CD14-positive monocyte (primary cell): ENCODE results near the gene PCDHGC4. TPM values are rescaled to one million over a fixed set of nuclear protein-coding genes. Genes with fewer than 3 reads are reported as not detected.

Experiments used
- DNase-seq, 3 donors: peaks; one replicate each; pipeline ENCODE4 v3.0.0-alpha.2; 2011 to 2022
- H2AFZ ChIP-seq: 2 replicates; pipeline ENCODE4 v1.6.0; 2012; ENCODE audit warnings: mild to moderate bottlenecking, low read depth, low read length, inconsistent platforms; ENCODE audit not compliant: insufficient read depth, poor library complexity, severe bottlenecking
- H3K27ac ChIP-seq, 2 donors: 1 replicate in 1 of 2; 2 replicates in 1 of 2; pipeline ENCODE4 v1.5.1; 2012 to 2013; ENCODE audit warnings: low read length in 2 of 2, control low read depth in 1 of 2, inconsistent platforms in 1 of 2, low read depth in 1 of 2, mild to moderate bottlenecking in 1 of 2
- H3K27me3 ChIP-seq, 2 donors: one replicate each; pipeline versions ENCODE4 v1.6.0 to v1.6.1; 2011 to 2013; ENCODE audit warnings: low read length in 2 of 2; ENCODE audit not compliant: control insufficient read depth in 2 of 2, insufficient read depth in 2 of 2
- H3K36me3 ChIP-seq, 2 donors: replicated peaks in 1 of 2; 1 replicate in 1 of 2; 2 replicates in 1 of 2; pipeline versions ENCODE4 v1.5.1 to v1.6.1; 2012 to 2013; ENCODE audit warnings: low read length in 2 of 2, control low read depth in 1 of 2, inconsistent platforms in 1 of 2, mild to moderate bottlenecking in 1 of 2; ENCODE audit not compliant: insufficient read depth in 2 of 2, control insufficient read depth in 1 of 2
- H3K4me1 ChIP-seq, 2 donors: 1 replicate in 1 of 2; 2 replicates in 1 of 2; pipeline versions ENCODE4 v1.5.1 to v1.6.1; 2012 to 2013; ENCODE audit warnings: low read length in 2 of 2, control low read depth in 1 of 2, inconsistent platforms in 1 of 2, mild to moderate bottlenecking in 1 of 2, moderate library complexity in 1 of 2; ENCODE audit not compliant: insufficient read depth in 2 of 2, control insufficient read depth in 1 of 2
- H3K4me2 ChIP-seq: replicated peaks from 2 replicates; pipeline ENCODE3; 2012; ENCODE audit warnings: low read length, moderate library complexity, mild to moderate bottlenecking; ENCODE audit not compliant: poor library complexity, severe bottlenecking; ENCODE audit errors: extremely low read depth
- H3K4me3 ChIP-seq, 3 experiments: fragments of 200-600 bp in 1 of 3; sonication (generic) in 1 of 3; replicated peaks in 1 of 3; 1 replicate in 2 of 3; 2 replicates in 1 of 3; pipeline ENCODE4 v1.5.1; 2011 to 2013; ENCODE audit warnings: low read length in 3 of 3, mild to moderate bottlenecking in 3 of 3, control low read depth in 2 of 3, low read depth in 2 of 3, inconsistent platforms in 1 of 3, moderate library complexity in 1 of 3
- H3K79me2 ChIP-seq: 2 replicates; pipeline ENCODE4 v1.6.0; 2012; ENCODE audit warnings: mild to moderate bottlenecking, control low read depth, inconsistent platforms, low read length, moderate library complexity; ENCODE audit not compliant: insufficient read depth
- H3K9ac ChIP-seq: 2 replicates; pipeline ENCODE4 v1.6.0; 2017; ENCODE audit warnings: low read length, mild to moderate bottlenecking; ENCODE audit not compliant: insufficient read depth, poor library complexity, severe bottlenecking
- H3K9me3 ChIP-seq, 2 donors: replicated peaks in 1 of 2; 1 replicate in 1 of 2; 2 replicates in 1 of 2; pipeline versions ENCODE4 v1.5.1 to v1.6.1; 2012 to 2013; ENCODE audit warnings: low read length in 2 of 2, control low read depth in 1 of 2; ENCODE audit not compliant: control insufficient read depth in 1 of 2, insufficient read depth in 1 of 2
- H4K20me1 ChIP-seq: 2 replicates; pipeline ENCODE4 v1.6.0; 2012; ENCODE audit warnings: mild to moderate bottlenecking, low read length, control low read depth, moderate library complexity; ENCODE audit not compliant: insufficient read depth
- H3K27ac Mint-ChIP-seq, 7 donors: one replicate each; pipeline ENCODE4 v1.8.0; 2020; ENCODE audit warnings: mild to moderate bottlenecking in 7 of 7, mixed read lengths in 7 of 7, moderate library complexity in 6 of 7, inconsistent platforms in 2 of 7
- H3K27me3 Mint-ChIP-seq, 3 donors: one replicate each; pipeline ENCODE4 v1.8.0; 2021 to 2022; ENCODE audit warnings: low read depth in 3 of 3, mild to moderate bottlenecking in 3 of 3, mixed read lengths in 3 of 3, moderate library complexity in 3 of 3, inconsistent platforms in 1 of 3
- H3K36me3 Mint-ChIP-seq, 2 donors: one replicate each; pipeline ENCODE4 v1.8.0; 2020; ENCODE audit warnings: mixed read lengths in 2 of 2, inconsistent platforms in 1 of 2, mild to moderate bottlenecking in 1 of 2
- H3K4me1 Mint-ChIP-seq: one replicate; pipeline ENCODE4 v1.8.0; 2020; ENCODE audit warnings: mild to moderate bottlenecking, mixed read lengths
- H3K4me3 Mint-ChIP-seq, 2 donors: one replicate each; pipeline ENCODE4 v1.8.0; 2020; ENCODE audit warnings: mild to moderate bottlenecking in 2 of 2, mixed read lengths in 2 of 2, moderate library complexity in 1 of 2
- H3K9me3 Mint-ChIP-seq, 7 donors: one replicate each; pipeline ENCODE4 v1.8.0; 2020 to 2022; ENCODE audit warnings: mixed read lengths in 7 of 7, mild to moderate bottlenecking in 6 of 7, moderate library complexity in 6 of 7, inconsistent platforms in 2 of 7
- WGBS: methylation state at CpG from one replicate; pipeline ENCODE4 v1.1.5; 2013; ENCODE audit warnings: missing lambda C conversion rate; ENCODE audit not compliant: insufficient coverage; 5-methylcytosine and 5-hydroxymethylcytosine counted together
- intact Hi-C, 2 donors: fragments of 100-400 bp; cut with micrococcal nuclease; formaldehyde crosslinking; loops; one replicate each; pipeline versions ENCODE4 v1.15.0 to v1.15.1; 2023
- polyA plus RNA-seq, 3 donors: library from polyadenylated mRNA; depleted of rRNA in 1 of 3; unstranded in 2 of 3; stranded (reverse) in 1 of 3; fragments of 300-500 nt in 2 of 3; fragments of >200 nt in 1 of 3; fragmentation: Illumina TruSeq in 2 of 3; gene quantifications; 1 replicate in 2 of 3; 2 replicates in 1 of 3; pipeline ENCODE4 v1.2.3, GENCODE V29; 2012 to 2021
- TF ChIP-seq, protein P1 (sequence below): fragments of 200-600 bp; IDR thresholded peaks from one replicate; pipeline ENCODE4 v1.8.0; 2022; ENCODE audit warnings: antibody characterized with exemption, mild to moderate bottlenecking

The PCDHGC4 gene
- polyA plus RNA-seq, 3 donors: not detected

DNA sequence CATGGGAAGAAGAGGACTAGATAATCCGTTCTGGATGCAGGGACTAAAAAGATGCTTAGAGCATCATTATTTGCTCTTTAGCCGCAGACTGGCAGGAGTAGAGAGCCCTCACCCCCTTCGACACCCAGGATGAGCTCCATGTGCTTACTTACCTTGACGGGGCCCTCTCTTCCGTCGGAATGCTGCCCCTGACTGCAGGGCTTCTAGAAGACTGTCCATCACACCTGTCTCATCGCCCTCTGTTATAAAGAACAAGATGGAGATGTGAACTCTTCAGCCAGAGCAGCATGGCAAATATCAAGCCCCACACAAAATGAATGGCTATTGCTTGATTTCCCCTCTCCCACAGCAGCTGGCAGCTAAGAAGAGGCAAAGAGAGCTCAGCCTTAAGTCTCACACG lies 39.2 kb downstream of the PCDHGC4 start:
- H3K4me3 ChIP-seq: no peak overlapping the region
- no peak overlapping the region for H3K27ac ChIP-seq
- peaks cover 93% of the 10 kb centered on the region for H4K20me1 ChIP-seq
- no peaks in the 10 kb centered on the region for H3K9me3 ChIP-seq
- TF ChIP-seq, protein P1, sequence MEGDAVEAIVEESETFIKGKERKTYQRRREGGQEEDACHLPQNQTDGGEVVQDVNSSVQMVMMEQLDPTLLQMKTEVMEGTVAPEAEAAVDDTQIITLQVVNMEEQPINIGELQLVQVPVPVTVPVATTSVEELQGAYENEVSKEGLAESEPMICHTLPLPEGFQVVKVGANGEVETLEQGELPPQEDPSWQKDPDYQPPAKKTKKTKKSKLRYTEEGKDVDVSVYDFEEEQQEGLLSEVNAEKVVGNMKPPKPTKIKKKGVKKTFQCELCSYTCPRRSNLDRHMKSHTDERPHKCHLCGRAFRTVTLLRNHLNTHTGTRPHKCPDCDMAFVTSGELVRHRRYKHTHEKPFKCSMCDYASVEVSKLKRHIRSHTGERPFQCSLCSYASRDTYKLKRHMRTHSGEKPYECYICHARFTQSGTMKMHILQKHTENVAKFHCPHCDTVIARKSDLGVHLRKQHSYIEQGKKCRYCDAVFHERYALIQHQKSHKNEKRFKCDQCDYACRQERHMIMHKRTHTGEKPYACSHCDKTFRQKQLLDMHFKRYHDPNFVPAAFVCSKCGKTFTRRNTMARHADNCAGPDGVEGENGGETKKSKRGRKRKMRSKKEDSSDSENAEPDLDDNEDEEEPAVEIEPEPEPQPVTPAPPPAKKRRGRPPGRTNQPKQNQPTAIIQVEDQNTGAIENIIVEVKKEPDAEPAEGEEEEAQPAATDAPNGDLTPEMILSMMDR: no peak
- Mint-ChIP-seq H3K27me3 (no peaks in the 10 kb centered on the region), H3K4me3 (no peak overlapping the region), H3K9me3 (no peaks in the 10 kb centered on the region), H3K4me1 (peaks cover 51% of the 10 kb centered on the region), H3K27ac (peak overlapping the region in 1 of 7 donors; percentile 82), H3K36me3 (peaks cover 28 to 42% of the 10 kb centered on the region in 2 donors)
- peaks cover 65 to 79% of the 10 kb centered on the region in 2 donors for H3K36me3 ChIP-seq
- no peaks in the 10 kb centered on the region for H3K27me3 ChIP-seq
- H3K4me1 ChIP-seq: peaks cover 39 to 41% of the 10 kb centered on the region in 2 donors
- WGBS: 100% methylated on average over 2 of the region's 8 CpGs
- H3K79me2 ChIP-seq: peaks cover 13% of the 10 kb centered on the region
- no peak overlapping the region for H2AFZ ChIP-seq
- H3K9ac ChIP-seq: no peak overlapping the region
- intact Hi-C loops: loop anchor here (5.0 kb wide), 4 partner anchors 107 to 202 kb away; partner anchors contain the start of genes HDAC3 (in 1 of the 2), PCDHGA10 (in 1 of the 2), PCDHGB7 (in 1 of the 2) and RELL2 (in 1 of the 2)
- DNase-seq: no peak
- H3K4me2 ChIP-seq: no peak overlapping the region

DNA sequence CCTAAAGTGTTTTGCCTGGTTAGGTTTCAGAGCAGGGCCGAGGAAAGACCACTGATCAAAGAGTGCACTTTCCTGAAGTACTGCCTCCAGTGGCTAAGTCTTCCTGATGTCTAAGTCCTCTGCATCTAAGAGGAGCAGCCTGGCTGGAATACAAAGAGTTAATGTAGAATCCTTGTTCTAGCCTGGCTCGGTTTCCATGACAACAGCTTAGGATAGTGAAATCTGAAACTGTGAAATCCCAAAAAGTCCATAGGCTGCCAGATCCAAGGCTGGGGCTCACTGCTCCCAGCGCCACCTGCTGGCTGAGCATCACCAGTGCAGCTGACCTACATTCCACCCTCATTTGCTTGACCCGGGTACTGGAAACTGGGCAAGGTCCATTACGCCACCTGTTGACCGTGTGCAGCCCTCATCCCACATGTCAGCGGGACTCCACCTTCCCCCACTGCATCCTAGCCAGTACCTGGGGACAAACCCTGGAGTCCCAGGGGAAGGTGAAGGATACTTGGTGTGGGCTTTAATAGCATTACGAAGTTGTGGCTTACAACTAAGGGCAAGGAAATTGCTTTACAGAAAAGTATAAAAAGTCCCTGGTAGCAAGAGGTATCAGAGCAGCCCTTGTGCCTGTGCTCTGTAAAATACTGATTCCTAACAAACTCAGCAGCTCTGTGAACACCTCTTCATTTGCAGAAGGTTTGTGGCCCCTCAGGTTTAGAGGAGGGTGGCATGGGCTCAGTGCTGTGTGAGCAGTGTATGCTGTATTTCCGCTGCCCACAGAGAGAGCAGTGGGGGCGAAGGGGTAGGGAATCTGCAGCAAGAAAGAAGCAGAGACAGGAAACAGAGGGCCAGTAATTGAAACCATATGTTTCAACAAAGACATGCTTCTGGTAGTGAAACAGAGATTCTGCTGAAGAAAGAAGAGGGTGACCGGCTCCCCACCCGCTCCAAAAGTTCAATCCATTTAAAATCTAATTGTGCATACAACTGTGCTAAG lies 40.1 kb downstream of the PCDHGC4 start:
- peaks cover 20 to 36% of the 10 kb centered on the region in 2 donors for H3K36me3 Mint-ChIP-seq
- no peak overlapping the region for H3K9ac ChIP-seq

More for the DNA sequence above, 40.1 kb downstream of the PCDHGC4 start:
- intact Hi-C loops: loop anchor here (5.0 kb wide), 5 partner anchors 37 to 203 kb away; partner anchors contain the start of genes HDAC3 (in 1 of the 2), PCDHGA10 (in 1 of the 2), PCDHGB7 (in 1 of the 2) and RELL2 (in 1 of the 2)
- H3K36me3 ChIP-seq: peaks cover 70 to 81% of the 10 kb centered on the region in 2 donors
- H3K4me3 ChIP-seq: no peak overlapping the region
- Mint-ChIP-seq H3K9me3 (no peaks in the 10 kb centered on the region), H3K27ac (peak overlapping the region in 5 of 7 donors; percentile 22 to 82 (median 47)), H3K27me3 (no peaks in the 10 kb centered on the region), H3K4me3 (no peak overlapping the region), H3K4me1 (peaks cover 42% of the 10 kb centered on the region)
- peaks cover 30 to 32% of the 10 kb centered on the region in 2 donors for H3K4me1 ChIP-seq
- no peaks in the 10 kb centered on the region for H3K9me3 ChIP-seq
- peaks cover 8% of the 10 kb centered on the region for H3K79me2 ChIP-seq
- peaks cover 91% of the 10 kb centered on the region for H4K20me1 ChIP-seq
- no peak overlapping the region for H3K4me2 ChIP-seq
- no peaks in the 10 kb centered on the region for H3K27me3 ChIP-seq
- H2AFZ ChIP-seq: no peak overlapping the region
- peak; percentile 64 to 89 (median 80) for DNase-seq
- TF ChIP-seq, protein P1: peak; percentile 99
- 49% methylated on average over 7 of the region's 12 CpGs for WGBS
- peak overlapping the region in 1 of 2 donors; percentile 15 for H3K27ac ChIP-seq
